GM12892 (cell line): ENCODE measurements around the gene PCNX2.

Source experiments
- DNase-seq: peaks from one replicate; pipeline ENCODE4 v3.0.0; 2011; ENCODE audit not compliant: insufficient read length
- FAIRE-seq: peaks from 2 replicates; lab custom pipeline; 2011; peaks lifted over from hg19 to GRCh38; lab: Jason Lieb, UNC
- POLR2A ChIP-seq: IDR thresholded peaks from 2 replicates; pipeline ENCODE4 v1.6.1; 2011; ENCODE audit warnings: low read depth, low read length, control low read depth
- POLR2AphosphoS5 ChIP-seq: IDR thresholded peaks from 2 replicates; pipeline ENCODE4 v1.6.1; 2011; ENCODE audit warnings: low read depth, low read length, control low read depth
- TAF1 ChIP-seq: IDR thresholded peaks from 2 replicates; pipeline ENCODE4 v1.6.1; 2011; ENCODE audit warnings: low read depth, mild to moderate bottlenecking, control low read depth, low read length, borderline replicate concordance

Gene PCNX2

DNA sequence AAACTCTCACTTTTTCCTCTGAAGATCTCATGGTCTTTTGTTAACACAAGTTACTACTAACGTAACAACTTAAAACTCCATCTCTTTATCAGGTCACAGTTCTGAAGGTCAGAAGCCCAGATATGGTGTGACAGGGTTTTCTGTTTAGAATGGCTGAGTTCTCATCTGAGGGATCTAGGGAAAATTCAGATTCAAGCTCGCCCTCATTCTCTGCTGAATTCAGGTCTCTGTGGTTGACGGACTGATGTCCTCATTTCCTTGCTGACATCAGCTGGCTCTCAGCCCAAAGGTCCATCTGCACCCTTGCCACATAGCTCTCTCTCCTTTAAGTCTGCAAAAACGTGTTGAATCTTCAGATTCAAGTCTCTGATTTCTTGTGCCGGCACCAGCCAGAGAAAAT is 351.2 kb downstream of the PCNX2 start:
- no peak for TF ChIP-seq TAF1
- TF ChIP-seq POLR2A: no peak
- TF ChIP-seq POLR2AphosphoS5: no peak
- DNase-seq (no peak), FAIRE-seq (peak; percentile 61)

GRCh38 chr1:232943679-232944252 is 351.8 kb downstream of the PCNX2 start:
- no peak for TF ChIP-seq POLR2A
- no peak for TF ChIP-seq POLR2AphosphoS5
- no peak for TF ChIP-seq TAF1
- FAIRE-seq (peak; percentile 64), DNase-seq (no peak)

- DNase-seq (no peak), FAIRE-seq (no peak)
- TF ChIP-seq POLR2A (no peak), POLR2AphosphoS5 (no peak), TAF1 (no peak)
Measured at GRCh38 chr1:232942413-232943294, 352.9 kb downstream of the PCNX2 start.

DNA sequence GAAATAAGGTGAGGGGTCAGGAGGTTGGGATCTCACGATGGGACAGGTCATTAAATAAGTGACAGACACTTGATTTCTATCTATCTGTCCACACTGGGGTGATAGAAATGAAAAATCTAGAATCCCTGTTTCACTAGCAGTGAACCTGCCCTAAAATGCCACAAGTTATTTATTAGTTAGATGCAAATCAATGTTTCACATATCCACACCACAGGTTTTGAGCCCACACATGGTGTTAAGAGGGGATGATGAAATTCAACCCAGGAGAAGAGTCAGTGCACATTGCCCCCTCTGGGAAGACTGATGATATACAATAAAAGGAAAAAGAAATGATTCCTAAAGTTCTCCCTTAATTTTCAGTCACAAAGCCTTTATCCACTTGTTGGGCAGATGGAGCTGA is 355.3 kb downstream of the PCNX2 start:
- TF ChIP-seq POLR2AphosphoS5: no peak
- TF ChIP-seq POLR2A: no peak
- TF ChIP-seq TAF1: no peak

GRCh38 chr1:232939748-232940147 is 355.8 kb downstream of the PCNX2 start:
- FAIRE-seq: no peak
- no peak for TF ChIP-seq POLR2AphosphoS5
- DNase-seq: no peak

More for the DNA sequence above, 355.3 kb downstream of the PCNX2 start:
- FAIRE-seq (no peak), DNase-seq (no peak)

GRCh38 chr1:232938926-232939325 is 356.6 kb downstream of the PCNX2 start:
- TF ChIP-seq POLR2AphosphoS5: no peak
- no peak for TF ChIP-seq TAF1
- TF ChIP-seq POLR2A: no peak
- DNase-seq (no peak), FAIRE-seq (no peak)

DNA sequence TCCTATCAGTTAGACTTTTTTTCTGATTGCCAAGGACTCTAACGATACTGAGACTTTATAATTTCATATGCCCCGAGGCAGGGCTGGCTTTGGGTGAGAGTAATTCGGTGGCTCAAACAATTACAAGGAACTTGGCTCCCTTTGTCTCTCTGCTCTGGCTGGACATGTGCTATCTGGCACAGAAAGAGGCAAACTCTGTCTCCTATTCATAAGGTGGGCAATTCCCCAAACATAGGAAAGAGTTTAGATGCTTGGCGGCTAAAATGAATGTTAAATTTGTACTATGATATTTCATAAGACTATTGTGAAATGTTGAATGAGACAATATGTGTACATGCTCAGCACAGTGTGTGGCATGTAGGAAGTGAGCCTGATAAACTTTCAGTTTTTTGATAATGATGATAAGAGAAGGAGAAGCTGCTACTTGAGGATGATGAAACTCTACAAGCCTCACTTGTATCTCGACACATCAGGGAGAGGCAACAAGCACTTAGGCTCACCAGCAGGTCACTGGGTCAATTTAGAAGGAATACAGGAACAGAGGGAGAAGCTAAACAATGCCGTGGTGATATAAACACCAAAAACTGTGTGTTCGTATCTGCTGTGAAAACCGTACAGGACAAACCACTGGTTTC is 357.7 kb downstream of the PCNX2 start:
- no peak for DNase-seq
- TF ChIP-seq TAF1: no peak
- no peak for TF ChIP-seq POLR2A
- TF ChIP-seq POLR2AphosphoS5: no peak
- no peak for FAIRE-seq

DNA sequence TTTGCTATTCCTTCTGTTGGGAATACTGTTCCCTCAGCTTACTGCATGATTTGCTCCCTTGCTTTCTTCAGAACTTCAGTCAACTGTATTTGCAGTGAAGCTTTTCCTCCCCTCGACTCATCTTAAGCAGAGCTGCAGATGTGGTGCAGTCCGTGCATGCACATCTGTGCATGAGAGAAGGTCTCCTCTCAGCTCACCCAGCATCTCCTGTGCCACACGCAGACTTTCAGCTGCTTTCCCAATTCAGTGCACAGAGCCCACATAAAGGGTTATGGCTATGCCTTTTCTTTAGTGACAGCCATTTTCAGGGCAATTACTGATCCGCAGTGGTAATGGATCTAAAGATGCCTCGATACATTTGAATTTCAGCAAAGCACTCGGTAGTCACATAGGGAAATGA is 358.6 kb downstream of the PCNX2 start:
- FAIRE-seq (no peak), DNase-seq (no peak)
- TF ChIP-seq TAF1 (no peak), POLR2A (no peak), POLR2AphosphoS5 (no peak)
